Measurements from ENCODE around the gene MED29. TPM values are rescaled to one million over a fixed set of nuclear protein-coding genes. Genes with fewer than 3 reads are reported as not detected.

Gene MED29
- total and polyA plus RNA-seq, 2 of the 13 experiments (the other 11 are each of a cell fraction or from before 2014, with no cell fraction given): 14.0 to 19.7 TPM

GRCh38 chr19:39405958-39406655 lies 14.9 kb downstream of the MED29 start:
- FAIRE-seq (no peak), DNase-seq (ENCODE audit: low spot score) (no peak), ATAC-seq (no peak)
- peaks cover 32% of the 10 kb centered on the region for H3K79me2 ChIP-seq (ENCODE audit: insufficient read depth, low read length)
- H4K20me1 ChIP-seq (ENCODE audit: insufficient read depth, low read length): peaks cover 20% of the 10 kb centered on the region; the same call in 1 of the 2 replicates
- H3K36me3 ChIP-seq (replicated peaks in 1 of 2; ENCODE audit: control insufficient read depth in 1 of 2, insufficient read depth in 2 of 2, low read length in 2 of 2): peaks cover 0 to 3% of the 10 kb centered on the region in 2 experiments; a peak in 1 of 5 replicates
- CTCF ChIA-PET (ENCODE audit: low intra/inter-chr PET ratio, low total read pairs): interaction anchor here (0.8 kb wide), 1 partner anchor 9 kb away, joined by 3 read pairs; no protein-coding TSS in a partner anchor
- H3K4me1 ChIP-seq (ENCODE audit: insufficient read depth, low read length): peaks cover 57% of the 10 kb centered on the region
- H3K27ac ChIP-seq (ENCODE audit: extremely low read length, insufficient read depth, low read length): peak overlapping the region; percentile 59
- H3K4me3 ChIP-seq (replicated peaks in 1 of 3; ENCODE audit: insufficient read depth in 1 of 3, low read depth in 2 of 3, low read length in 3 of 3): peak overlapping the region; percentile 97 to 98 (median 97)
- intact Hi-C loops (cut with micrococcal nuclease; ENCODE audit: unreplicated experiment): no loop called here
- POLR2A ChIA-PET: interaction anchor here (0.6 to 5.8 kb wide), 6 partner anchors 8 to 64 kb away, joined by 3 to 117 read pairs (median 10); partner anchors contain the start of genes MED29, PAF1, RPS16 and SAMD4B
- no peak overlapping the region for H2AFZ ChIP-seq (ENCODE audit: low read length)
- H3K27me3 ChIP-seq (ENCODE audit: control insufficient read depth in 1 of 2, insufficient read depth in 2 of 2, low read length in 2 of 2): no peaks in the 10 kb centered on the region; a peak in 1 of 5 replicates
- H3K4me2 ChIP-seq (ENCODE audit: low read depth, low read length): peak overlapping the region; percentile 85
- peak overlapping the region; percentile 73 for H3K9ac ChIP-seq (ENCODE audit: insufficient read depth, low read depth, low read length)
- no TSS peak for BruUV-seq (replicated peaks)
- in situ Hi-C loops (cut with HindIII; ENCODE audit: extremely low pct_ligation_motif_present, low pct_unique_long_range_greater_than_20kb): no loop called here
- no peaks in the 10 kb centered on the region for H3K9me3 ChIP-seq (ENCODE audit: low read length)
- 25% methylated on average over 22 of the region's 22 CpGs for WGBS (ENCODE audit: low lambda C conversion rate)
- TF ChIP-seq PRPF4 (IDR thresholded peaks at IDR 0.05; ENCODE audit: low read depth, low read length, poor library complexity, severe bottlenecking) (peak; percentile 58), NKX3-1 (CRISPR knock-in tag; IDR thresholded peaks at IDR 0.05) (0 out of 2 replicates have a peak, but pooled peaks have one; percentile 5), HOXA7 (CRISPR knock-in tag; IDR thresholded peaks at IDR 0.05) (no peak), ZNF317 (CRISPR knock-in tag; IDR thresholded peaks at IDR 0.05) (no peak), GATAD2A (CRISPR knock-in tag; IDR thresholded peaks at IDR 0.05) (0 out of 2 replicates have a peak, but pooled peaks have one; percentile 2), ZNF431 (CRISPR knock-in tag; IDR thresholded peaks at IDR 0.05; ENCODE audit: borderline replicate concordance, low read depth) (0 out of 2 replicates have a peak, but pooled peaks have one; percentile 16), ZNF281 (CRISPR knock-in tag; IDR thresholded peaks at IDR 0.05; ENCODE audit: borderline replicate concordance) (peak; percentile 72; the same call in 1 of the 2 replicates), ZZZ3 (CRISPR knock-in tag; IDR thresholded peaks at IDR 0.05; ENCODE audit: borderline replicate concordance) (no peak), ZGPAT (CRISPR knock-in tag; IDR thresholded peaks at IDR 0.05) (peak; percentile 10; the same call in 1 of the 2 replicates), ZNF451 (CRISPR knock-in tag; IDR thresholded peaks at IDR 0.05) (0 out of 2 replicates have a peak, but pooled peaks have one; percentile 0), ZNF800 (CRISPR knock-in tag; IDR thresholded peaks at IDR 0.05) (no peak), TBP (CRISPR knock-in tag; IDR thresholded peaks at IDR 0.05) (0 out of 2 replicates have a peak, but pooled peaks have one; percentile 14), ZNF740 (CRISPR knock-in tag; IDR thresholded peaks at IDR 0.05) (peak; percentile 77), ZSCAN30 (CRISPR knock-in tag; IDR thresholded peaks at IDR 0.05) (no peak), SATB2 (CRISPR knock-in tag; IDR thresholded peaks at IDR 0.05) (no peak), NCOR1 (IDR thresholded peaks at IDR 0.05; ENCODE audit: borderline replicate concordance, low read length) (0 out of 2 replicates have a peak, but pooled peaks have one; percentile 3), ZNF430 (CRISPR knock-in tag; IDR thresholded peaks at IDR 0.05) (0 out of 2 replicates have a peak, but pooled peaks have one; percentile 8)

Data from HepG2 (cell line).